ENCODE measurements around the gene AKAP8L. TPM values are rescaled to one million over a fixed set of nuclear protein-coding genes. Genes with fewer than 3 reads are reported as not detected.

Gene AKAP8L
- total RNA-seq, 1 experiment from 2014 or later, result 106 TPM

DNA sequence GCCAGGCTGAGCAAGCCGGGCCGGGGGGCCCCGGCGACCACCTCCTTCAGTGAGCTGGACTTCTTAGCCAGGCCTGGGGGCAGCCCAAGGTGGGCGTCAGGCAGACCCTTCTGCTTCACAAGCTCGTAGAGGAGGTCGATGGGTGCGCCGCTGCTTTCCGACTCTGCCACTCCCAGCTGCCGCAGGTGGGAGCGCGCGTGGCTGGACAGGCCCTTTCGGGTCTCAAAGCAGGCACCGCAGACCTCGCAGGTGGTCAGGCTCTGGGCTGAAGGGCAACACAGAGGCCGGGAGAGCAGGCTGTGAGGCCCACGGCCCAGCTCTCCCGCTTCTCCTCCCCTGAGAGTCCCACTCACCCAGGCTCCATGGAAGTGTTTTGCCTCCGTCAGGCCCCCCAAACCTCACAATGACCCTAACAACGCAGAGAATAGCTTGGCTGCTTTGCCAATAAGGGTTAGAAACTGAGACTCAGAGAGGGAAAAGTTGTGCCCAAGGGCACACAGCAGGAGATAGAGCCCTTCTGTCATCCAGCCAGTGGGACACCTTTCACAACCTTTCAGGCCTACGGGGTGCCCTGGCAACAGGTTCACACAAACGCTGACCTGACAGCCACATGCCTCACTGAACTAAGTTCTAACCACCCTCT lies 11.2 kb upstream of the AKAP8L start:
- no peak for DNase-seq (ENCODE audit: low read depth, low spot score)
- Histone ChIP-seq H3K9me2 (ENCODE audit: insufficient read depth) (no peaks in the 10 kb centered on the region), H2AFZ (ENCODE audit: low read depth, low read length, poor library complexity, severe bottlenecking) (no peak overlapping the region), H3K9me3 (ENCODE audit: control insufficient read depth in 1 of 2, insufficient read depth in 1 of 2, low read depth in 1 of 2, low read length in 2 of 2) (no peaks in the 10 kb centered on the region), H3K27me3 (ENCODE audit: insufficient read depth, low read length) (no peaks in the 10 kb centered on the region), H3K4me1 (ENCODE audit: control insufficient read depth in 1 of 2, insufficient read depth in 2 of 2, low read length in 2 of 2) (peaks cover 18 to 25% of the 10 kb centered on the region in 2 experiments), H3K4me2 (ENCODE audit: low read length) (peak overlapping the region; percentile 85; the same call in 1 of the 2 replicates), H3K27ac (ENCODE audit: low read depth, low read length) (no peak overlapping the region), H3K79me2 (ENCODE audit: insufficient read depth, low read length) (peaks cover 54% of the 10 kb centered on the region), H3K9ac (ENCODE audit: low read length) (no peak overlapping the region), H3K4me3 (replicated peaks in 1 of 2; ENCODE audit: low read depth in 1 of 2, low read length in 2 of 2) (no peak overlapping the region), H4K20me1 (ENCODE audit: insufficient read depth) (no peaks in the 10 kb centered on the region), H3K36me3 (ENCODE audit: control insufficient read depth in 1 of 2, insufficient read depth in 2 of 2, low read length in 2 of 2) (peaks cover 12 to 29% of the 10 kb centered on the region in 2 experiments; a peak in 3 of 4 replicates)
- ChIA-PET POLR2A (interaction anchor here (1.3 kb wide), 1 partner anchor 11 kb away, joined by 5 read pairs; the partner anchor contains the start of gene AKAP8L), RAD21 (ENCODE audit: low non-redundant PET in 1 of 2, low total read pairs in 2 of 2, uncharacterized antibody in 2 of 2, unreplicated experiment in 2 of 2) (no interaction called here), CTCF (no interaction called here)
- TF ChIP-seq, protein P1, sequence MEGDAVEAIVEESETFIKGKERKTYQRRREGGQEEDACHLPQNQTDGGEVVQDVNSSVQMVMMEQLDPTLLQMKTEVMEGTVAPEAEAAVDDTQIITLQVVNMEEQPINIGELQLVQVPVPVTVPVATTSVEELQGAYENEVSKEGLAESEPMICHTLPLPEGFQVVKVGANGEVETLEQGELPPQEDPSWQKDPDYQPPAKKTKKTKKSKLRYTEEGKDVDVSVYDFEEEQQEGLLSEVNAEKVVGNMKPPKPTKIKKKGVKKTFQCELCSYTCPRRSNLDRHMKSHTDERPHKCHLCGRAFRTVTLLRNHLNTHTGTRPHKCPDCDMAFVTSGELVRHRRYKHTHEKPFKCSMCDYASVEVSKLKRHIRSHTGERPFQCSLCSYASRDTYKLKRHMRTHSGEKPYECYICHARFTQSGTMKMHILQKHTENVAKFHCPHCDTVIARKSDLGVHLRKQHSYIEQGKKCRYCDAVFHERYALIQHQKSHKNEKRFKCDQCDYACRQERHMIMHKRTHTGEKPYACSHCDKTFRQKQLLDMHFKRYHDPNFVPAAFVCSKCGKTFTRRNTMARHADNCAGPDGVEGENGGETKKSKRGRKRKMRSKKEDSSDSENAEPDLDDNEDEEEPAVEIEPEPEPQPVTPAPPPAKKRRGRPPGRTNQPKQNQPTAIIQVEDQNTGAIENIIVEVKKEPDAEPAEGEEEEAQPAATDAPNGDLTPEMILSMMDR (IDR thresholded peaks at IDR 0.05 in 2 of 3, conservative IDR thresholded peaks at IDR 0.05 in 1 of 3; ENCODE audit: borderline replicate concordance in 1 of 3, insufficient read depth in 1 of 3, low read depth in 2 of 3, low read length in 2 of 3), result no peak
- TF ChIP-seq SIN3A (IDR thresholded peaks at IDR 0.05; ENCODE audit: low read depth) (no peak), ZNF274 (IDR thresholded peaks at IDR 0.05; ENCODE audit: low read depth, low read length) (no peak), POLR2A (IDR thresholded peaks at IDR 0.05; ENCODE audit: borderline replicate concordance, extremely low read depth, insufficient read depth, insufficient read length) (no peak), CEBPB (IDR thresholded peaks at IDR 0.05; ENCODE audit: low read depth) (no peak), EGR1 (IDR thresholded peaks at IDR 0.05; ENCODE audit: low read depth) (no peak), RAD21 (IDR thresholded peaks at IDR 0.05; ENCODE audit: low read depth) (no peak), JUND (IDR thresholded peaks at IDR 0.05) (no peak), EZH2 (IDR thresholded peaks at IDR 0.05) (no peak), FOSL1 (IDR thresholded peaks at IDR 0.05; ENCODE audit: low read depth) (no peak)
- TF ChIP-seq, protein P2, sequence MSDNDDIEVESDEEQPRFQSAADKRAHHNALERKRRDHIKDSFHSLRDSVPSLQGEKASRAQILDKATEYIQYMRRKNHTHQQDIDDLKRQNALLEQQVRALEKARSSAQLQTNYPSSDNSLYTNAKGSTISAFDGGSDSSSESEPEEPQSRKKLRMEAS (IDR thresholded peaks at IDR 0.05), result no peak
- intact Hi-C loops (cut with micrococcal nuclease), result no loop called here
- BruUV-seq (replicated peaks), result no TSS peak
- no peak for ATAC-seq

All from HCT116 (cell line).